GM19395 (cell line): ENCODE results near the gene ADD3.

ENCODE experiments used
- ATAC-seq: cut with Tn5 transposase; IDR thresholded peaks from one replicate; pipeline ENCODE4 v1.9.1; 2021; ENCODE audit warnings: mild to moderate bottlenecking, moderate library complexity; ENCODE audit not compliant: unreplicated experiment

Gene ADD3

DNA sequence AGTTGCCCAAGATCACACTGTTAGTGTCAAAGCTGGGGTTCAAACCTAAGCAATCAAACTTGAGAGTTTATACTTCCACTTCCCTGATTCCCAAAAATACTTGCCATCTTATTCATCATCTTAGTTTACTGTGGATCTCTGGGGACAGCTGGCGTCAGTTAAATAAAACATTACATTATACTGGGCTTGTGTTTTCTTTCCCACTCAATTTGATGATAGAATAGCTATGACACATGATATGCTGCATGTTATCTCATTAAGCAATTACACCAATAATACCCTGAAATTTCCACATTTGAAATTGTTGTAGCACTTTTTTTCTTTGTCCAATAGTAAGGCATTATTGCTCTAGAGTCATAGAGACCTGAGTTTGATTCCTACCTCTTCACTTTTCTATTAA, 136.7 kb downstream of the ADD3 start:
- no peak for ATAC-seq

DNA sequence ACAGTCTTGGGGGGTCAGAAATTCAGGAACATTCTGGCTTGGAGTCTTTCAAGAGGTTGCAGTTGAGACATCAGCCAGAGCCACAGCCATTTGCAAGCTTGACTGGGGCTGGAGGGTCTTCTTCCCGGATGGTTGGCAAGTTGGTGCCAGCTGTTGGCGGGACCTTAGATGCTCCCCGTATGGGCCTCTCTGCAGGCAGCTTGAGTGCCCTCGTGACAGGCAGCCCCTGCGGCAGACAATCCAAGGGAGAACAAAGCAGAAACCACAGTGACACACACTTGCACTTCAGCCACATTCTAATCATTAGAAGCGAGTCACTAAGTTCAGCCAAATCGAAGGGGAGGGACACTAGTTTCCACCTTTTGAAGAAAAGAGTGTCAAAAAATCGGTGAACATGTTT, 140.2 kb downstream of the ADD3 start:
- ATAC-seq = no peak

DNA sequence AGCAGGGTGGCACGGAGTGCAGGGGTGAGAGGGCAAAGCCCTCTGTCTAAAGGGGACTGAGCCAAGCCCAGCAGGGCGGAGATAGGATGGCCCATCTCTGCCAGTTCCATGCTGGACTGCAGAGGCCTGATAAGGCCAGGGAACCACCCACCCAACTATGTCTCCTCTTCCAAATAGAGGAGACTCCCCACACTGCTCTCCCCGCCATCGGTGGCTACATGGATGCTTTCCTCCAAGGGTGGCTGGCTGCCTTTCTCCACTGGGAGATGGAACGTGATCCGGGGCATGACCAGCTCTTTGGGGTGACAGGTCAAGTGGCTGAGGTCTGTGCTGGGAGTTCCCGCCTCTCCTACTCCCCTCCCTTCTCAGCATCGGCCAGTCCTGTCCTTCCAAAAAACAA, 141.5 kb downstream of the ADD3 start:
- no peak for ATAC-seq

DNA sequence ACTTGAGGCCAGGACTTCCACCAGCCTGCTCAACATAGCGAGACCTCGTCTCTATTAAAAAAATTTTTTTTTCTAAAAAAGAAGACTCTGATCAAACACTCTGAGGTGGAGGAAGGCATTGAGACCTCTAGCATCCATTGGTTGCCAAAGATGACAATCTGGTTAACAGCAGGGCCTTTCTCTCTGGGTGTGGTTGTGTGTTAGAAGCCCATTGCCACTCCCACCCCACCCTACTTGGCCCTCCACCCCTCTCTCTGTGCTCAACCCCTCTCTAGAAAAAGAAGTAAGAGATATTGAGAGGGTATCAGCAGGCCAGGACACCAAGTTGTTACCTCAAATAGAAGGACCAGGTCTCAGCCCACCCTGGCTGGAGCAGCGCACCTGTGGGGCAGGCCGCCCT, 142.3 kb downstream of the ADD3 start:
- no peak for ATAC-seq

DNA sequence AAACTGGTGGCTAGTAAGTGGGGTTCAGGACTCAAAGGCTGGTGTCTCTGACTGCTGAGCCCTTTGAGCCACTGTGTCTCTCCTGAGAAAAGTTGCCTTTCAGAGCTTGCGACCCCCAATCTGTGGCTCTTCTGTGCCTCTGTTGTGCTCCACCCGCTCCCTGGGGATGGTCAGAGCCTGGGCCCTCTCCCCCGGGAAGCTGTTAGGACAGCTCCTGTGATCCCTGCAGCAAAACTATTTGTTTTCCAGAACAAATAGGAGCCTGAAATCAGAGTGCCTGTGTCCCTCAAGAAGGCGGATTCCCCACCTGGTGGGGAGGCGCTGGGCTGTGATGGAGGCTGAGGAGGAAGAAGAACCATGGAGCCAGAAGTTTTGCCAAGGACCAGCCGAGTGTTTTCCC, 143.2 kb downstream of the ADD3 start:
- no peak for ATAC-seq

DNA sequence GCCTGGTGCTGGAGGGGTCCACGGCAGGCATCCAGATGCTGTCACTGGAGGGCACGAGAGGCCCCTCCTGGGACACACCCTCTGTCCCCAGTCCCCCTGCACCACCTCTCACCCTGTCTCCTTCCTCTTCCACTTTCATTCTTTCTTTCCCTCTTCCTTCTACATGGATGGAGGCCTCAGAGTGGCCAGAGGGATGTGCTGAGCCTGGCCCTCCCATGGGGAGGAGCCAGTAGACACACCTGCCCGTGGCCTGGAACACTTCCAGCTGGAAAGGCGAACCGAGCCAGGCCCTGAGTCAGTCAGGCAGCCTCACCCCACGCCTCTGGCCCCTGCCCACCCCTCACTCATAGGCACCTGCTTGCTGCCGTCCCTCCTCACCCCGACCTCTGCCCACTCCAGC, 143.7 kb downstream of the ADD3 start:
- ATAC-seq = no peak

DNA sequence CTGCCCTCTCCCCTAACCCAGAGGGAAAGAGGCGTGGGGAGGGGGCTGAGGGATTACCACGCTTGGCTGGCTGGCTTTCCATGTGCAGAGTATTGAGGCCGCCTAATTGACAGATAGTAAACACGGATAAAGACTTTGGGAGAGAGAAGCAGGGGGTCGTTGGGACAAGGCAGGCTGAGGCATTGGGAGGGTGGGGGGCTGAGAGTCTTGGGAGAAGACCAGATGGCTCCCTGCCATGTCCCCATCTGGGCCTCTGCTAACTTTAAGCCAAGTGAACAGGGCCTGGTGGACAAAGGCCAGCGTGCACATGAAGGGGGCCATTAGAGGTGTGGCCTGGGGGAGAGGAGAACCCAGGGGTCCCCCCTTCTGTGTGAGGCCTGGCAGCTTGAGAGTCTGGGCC, 144.2 kb downstream of the ADD3 start:
- no peak for ATAC-seq

DNA sequence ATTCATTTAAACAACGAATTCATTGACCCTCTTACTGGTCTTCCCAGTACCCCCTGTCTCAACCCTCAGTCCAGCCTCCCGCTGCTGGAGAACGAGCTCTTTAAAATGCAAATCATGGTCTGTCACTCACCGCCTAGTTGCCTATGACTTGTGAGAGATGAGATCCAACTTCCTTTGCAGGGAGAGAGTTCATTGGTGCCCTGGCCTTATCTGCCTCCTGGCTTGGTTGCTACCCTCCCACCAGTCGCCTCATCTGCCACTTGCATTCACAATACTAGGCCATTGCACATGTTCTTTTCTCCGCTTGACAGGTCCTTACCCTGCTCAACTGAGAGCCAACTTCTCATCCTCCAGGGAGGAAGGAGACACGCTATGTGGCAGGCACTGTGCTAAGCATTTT, 145.6 kb downstream of the ADD3 start:
- ATAC-seq = no peak

DNA sequence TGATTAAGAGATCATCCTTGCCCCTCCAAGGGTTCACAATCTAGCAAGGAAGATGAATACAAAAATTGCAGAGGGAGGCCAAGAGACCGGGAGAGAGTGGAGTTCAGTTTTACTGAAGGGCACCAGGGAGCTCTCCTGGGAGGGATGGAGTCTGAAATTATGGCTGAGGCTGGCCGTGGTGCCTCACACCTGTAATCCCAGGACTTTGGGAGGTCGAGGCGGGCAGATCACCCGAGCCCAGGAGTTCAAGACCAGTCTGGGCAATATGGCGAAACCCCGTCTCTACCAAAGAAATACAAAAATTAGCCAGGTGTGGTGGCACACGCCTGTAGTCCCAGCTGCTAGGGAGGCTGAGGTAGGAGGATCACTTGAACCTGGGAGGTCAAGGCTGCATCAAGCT, 148.3 kb downstream of the ADD3 start:
- ATAC-seq = no peak

DNA sequence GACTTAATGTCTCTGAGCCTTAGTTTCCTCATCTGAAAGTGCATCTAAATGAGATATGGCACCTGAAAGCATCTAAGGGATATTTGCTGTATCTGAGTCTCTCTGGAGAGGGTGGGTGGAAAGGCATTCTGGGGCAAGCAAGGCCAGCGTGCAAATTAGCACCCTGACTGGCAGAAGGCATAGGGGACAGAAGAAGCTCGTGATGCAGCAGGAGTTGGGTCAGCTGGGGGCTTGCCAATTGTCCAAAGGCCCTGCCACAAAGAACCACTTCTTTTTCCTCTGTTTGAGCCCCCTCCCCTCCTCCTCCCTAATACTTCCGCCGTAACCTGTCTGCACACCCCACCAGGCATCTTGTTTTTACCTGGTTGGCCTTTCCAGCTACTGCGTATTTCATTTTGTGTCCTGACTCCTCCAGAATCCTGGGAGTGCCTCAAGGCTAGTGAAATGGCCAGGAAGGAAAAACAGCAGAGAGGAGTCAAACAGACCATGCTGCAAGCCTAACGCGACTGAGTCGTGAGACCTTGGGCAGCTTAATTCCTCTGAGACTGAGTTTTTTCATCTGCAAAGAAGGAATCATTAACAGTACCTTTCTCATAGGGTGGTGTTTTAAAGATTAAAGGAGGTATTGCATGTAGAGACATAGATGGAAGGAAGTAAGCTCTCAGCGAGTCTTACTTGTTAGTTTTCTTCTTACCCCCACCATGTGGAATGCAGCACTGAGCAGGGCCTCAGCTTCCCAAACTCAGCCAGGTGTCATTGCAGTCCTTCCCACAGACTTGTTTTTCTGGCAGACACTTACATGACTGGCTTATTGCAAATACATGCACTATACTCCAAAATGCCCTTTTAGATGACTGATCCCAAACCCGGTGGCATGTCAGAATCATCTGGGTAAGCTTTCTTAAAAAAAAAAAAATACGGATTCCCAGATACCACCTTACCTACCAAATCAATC, 150.5 kb downstream of the ADD3 start:
- ATAC-seq = no peak

DNA sequence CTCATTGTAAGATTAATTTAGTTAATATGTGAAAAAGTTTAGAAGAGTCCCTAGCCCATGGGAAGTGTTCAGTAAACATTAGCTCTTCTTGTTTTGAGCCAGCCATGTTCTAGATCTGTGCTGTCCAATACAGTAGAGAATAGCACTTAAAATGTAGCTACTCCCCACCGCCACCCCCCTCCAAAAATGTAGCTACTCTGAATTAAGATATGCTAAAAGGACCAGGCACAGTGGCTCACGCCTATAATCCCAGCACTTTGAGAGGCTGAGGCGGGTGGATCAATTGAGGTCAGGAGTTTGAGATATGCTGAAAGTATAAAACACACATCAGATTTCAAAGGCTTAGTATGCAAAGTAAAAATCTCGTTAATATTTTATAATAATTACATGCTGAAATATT, 152.3 kb downstream of the ADD3 start:
- ATAC-seq = no peak

DNA sequence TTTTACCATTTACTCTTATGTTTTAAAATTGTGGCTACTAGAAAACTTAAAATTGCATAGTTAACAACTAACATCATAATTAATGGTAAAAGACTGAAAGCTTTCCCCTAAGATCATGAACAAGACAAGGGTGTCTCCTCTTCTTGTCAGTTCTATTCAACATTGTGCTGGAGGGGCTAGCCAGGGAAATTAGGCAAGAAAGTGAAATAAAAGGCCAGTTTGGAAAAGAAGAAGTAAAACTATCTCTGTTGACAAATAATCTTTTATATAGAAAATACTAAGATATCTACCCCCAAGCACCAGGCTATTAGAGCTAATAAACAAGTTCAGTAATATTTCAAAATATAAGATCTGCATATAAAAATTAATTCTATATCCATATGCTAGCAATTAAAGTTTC, 152.7 kb downstream of the ADD3 start:
- no peak for ATAC-seq

DNA sequence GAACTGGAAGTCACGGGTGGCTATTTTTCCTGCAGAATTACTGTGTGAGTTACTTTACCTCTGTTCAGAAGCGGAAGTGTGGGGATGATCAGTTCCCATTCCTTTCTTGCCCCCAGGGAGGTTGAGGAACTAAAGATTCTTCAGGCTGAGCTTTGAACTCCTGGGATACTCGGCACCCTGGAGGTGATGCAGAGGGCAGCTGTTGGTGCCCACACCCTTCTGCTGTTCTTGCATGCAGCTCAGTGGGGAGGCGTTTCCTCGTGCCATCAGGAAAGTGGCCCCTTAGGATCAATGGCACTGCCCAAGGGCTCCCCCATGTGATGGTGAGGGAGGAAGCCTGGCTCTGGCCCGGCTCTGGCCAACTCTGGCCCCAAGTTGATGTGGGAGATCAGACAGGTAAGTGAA, 155.0 kb downstream of the ADD3 start:
- no peak for ATAC-seq

DNA sequence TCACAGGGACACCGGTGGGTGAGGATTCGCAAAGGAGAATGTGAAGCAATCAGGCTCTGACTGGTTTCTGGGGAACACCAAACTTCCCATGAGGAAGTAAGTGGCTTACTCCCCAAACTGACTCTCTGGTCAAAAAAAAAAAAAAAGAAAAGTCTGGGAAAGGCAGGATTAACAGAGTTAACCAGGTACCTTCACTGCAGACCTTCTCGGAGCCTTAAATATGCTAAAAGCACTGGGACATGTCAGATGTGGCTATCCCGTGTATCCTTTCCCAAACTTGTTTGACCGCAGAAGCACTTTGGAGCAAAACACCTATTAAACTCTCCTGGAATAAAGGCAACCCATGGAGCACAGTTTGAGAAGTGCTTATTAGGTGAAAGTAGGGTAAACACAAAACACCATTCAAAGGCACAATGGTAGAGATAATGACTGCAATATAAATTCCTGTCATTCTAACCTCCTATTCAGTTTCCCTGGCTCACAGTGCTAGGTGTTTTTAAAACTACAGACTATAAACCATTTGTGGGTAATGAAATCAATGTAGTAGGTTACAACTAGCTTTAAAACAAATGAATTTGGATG, 155.5 kb downstream of the ADD3 start:
- ATAC-seq = no peak

DNA sequence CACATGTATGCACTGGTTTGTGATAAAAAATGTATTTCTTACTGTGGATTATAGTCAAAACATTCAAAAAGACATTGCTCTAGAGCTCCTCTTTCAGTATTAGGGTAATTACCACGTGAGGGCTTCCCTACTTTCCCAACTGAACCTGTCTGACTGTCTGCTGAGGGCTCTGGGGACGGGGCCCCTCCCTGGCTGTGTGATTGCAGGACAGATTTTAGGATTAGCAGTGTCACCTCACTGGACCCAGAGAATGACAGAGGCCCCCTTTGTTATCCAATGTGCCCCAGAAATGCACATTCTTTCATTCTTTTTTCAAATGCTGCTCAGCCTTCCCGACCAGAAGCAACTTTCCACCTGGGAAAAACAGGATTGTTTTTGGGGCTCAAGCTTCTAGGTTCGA, 156.1 kb downstream of the ADD3 start:
- ATAC-seq = no peak

DNA sequence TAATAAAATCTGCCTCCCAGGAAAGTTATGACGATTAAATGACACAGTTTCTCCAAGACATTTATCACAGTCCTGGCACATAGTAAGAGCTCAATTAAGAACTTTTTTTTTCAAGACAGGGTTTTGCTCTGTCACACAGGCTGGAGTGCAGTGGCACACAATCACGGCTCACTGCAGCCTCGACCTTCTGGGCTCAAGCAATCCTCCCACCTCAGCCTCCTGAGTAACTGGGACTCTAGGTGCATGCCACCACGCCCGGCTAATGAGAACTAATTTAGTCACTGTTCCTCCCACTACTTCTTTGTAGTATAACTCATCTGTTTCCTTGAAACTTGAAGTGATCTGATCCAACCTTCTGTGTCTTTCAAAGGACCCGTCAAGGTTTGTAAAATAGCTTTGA, 157.5 kb downstream of the ADD3 start:
- ATAC-seq = no peak

DNA sequence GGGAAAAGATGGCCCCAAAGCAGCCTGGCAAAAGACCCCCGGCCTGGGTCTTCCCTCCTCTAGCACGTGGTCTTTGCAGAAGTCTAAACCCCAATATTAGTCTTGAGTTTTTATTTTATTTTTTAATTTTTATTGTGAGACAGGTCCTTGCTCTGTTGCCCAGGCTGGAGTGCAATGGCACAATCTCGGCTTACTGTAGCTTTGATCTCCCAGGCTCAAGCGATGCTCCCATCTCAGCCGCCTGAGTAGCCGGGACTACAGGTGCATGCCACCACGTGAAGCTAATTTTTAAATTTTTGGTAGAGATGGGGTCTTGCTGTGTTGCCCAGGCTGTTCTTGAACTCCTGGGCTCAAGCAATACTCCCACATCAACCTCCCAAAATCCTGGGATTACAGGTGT, 159.4 kb downstream of the ADD3 start:
- no peak for ATAC-seq

DNA sequence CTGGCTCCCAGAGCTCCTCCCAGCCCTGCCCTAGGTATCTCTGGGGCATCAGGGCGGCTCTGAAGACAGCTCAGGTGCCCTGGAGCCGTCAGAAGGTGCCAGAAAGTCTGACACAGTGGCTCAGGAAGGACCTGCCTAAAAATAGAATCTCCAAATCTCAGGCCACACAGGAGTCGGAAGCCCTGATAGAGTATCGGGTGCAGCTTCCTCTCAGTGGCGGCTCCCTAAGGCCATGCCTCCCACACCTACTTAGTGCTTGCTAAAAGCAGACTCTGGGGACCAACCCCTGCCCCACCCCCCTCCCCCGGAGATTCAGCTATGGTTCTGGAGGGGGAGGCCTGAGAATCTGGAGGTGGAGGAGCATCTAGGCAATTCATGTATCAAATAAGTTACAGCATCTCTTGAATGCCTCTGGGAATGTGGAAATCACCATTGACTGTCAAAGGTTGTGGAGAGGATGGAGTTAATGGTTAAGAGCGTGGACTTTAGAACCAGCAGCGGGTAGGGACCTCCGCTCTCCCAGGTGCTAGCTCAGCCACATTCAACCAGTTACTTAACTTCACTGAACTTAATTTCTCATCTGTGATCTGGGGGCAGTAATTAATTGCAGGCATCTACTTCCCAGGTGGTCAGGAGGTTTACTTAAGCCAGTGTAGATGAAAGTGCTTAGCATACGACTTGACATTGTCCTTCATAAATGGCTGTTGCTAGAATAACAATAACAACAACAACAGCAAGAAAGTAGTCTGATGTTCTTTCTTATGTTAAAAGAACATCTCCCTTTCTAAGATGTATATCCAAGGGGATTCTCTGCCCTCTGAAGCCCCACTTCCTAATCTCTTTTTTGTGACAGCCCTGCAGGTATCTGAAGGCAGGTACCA, 161.1 kb downstream of the ADD3 start:
- ATAC-seq = peak; percentile 57

DNA sequence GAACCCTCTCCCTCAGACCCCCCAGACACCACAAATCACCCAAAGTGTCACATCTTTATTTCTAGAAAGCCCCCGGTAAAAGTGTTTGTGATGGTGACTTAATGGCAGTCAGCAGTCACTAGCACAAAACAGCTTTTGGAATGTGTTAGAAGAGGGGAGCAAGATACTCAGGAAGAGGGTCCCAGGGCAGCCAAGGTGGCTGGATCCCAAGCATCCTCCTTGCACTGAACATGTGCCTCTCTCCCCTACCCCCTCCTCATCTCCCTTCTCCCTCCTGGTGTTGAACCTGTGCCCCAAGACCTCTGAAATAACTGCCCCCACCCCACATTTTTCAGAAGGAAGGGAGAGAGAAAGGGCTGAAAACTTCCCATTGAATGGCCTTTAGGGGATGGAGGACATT, 161.8 kb downstream of the ADD3 start:
- no peak for ATAC-seq

DNA sequence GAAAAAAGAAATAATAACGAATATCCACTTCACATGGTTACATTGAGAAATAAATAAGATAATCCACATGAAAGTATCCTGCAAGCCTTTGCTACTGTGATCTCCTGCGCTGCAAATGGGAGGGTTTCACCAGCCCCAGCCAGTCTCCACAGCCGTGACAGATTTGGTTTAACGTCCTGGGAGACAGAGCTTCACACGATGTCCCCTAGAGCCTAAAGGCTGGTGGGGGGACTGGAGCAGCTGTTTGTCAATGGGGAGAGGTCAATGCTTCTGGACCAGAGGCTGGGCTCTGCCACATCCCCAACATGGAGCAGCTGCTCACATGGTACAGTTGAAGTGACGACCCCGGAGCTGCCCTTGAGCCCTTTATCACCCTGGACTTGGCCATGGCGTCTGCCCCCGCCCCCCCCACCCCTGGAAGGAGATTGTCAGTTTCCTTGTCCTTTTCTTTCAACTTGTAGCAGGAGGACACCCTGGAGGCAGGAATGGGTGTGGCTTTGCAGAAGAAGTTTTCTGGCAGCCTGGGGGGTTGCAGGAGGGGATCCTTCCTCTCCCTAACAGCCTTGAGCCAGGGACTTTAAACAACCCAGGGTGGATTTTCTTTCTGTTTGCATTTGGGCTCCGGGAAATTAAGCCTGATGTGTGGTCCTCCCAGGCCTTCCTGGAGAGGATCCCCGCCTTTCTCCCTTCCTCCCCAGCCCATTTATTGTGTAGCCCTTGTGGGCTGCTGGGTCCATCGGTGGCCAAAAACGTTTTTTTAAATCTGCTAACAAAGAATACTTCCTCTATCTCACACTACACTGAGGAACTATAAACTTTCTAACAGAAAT, 162.6 kb downstream of the ADD3 start:
- ATAC-seq = no peak

DNA sequence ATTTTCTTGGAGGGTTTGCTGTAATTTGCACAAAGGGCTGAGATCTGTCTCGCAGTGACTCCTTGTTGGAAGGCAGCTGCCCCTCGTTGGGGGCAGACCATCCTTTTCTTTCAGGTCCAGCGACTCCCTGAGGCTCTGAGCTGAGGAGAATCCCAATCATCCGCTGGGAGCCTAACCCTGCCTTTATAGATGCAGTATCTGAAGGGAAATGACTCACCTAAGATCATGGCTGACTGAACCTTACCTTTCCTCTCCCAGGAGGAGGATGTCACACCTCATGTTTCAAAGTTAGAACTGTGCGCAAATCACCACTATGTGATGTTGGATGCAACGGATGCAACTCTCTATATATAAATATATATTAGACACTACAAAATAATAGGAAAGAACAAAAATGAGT, 163.2 kb downstream of the ADD3 start:
- ATAC-seq = no peak
